H1 (cell line): ENCODE measurements around the gene PLPPR1. TPM values are rescaled to one million over a fixed set of nuclear protein-coding genes. Genes with fewer than 3 reads are reported as not detected.

Source experiments
- CTCF ChIA-PET: fragments of 300-600 bp; sonication (Branson Sonifier 250); formaldehyde crosslinking; loops from one replicate; lab custom pipeline; 2021; ENCODE audit not compliant: partially characterized antibody; lab: Charles Lee
- POLR2A ChIA-PET: fragments of 300-600 bp; sonication (Branson Sonifier 250); formaldehyde crosslinking; loops from one replicate; lab custom pipeline; 2021; ENCODE audit warnings: inconsistent platforms; ENCODE audit not compliant: partially characterized antibody; lab: Charles Lee
- DNase-seq, 2 experiments: peaks; one replicate each; pipeline versions ENCODE4 v3.0.0 to v3.0.0-alpha.2; 2010 to 2022; ENCODE audit warnings: low spot score in 2 of 2, low read depth in 1 of 2, mixed read lengths in 1 of 2
- FAIRE-seq: peaks from 2 replicates; lab custom pipeline; 2011; peaks lifted over from hg19 to GRCh38; lab: Jason Lieb, UNC
- H2AFZ ChIP-seq: 2 replicates; pipeline ENCODE4 v1.8.1; 2012; ENCODE audit warnings: low read length, inconsistent platforms
- H2AK5ac ChIP-seq: 2 replicates; pipeline ENCODE4 v1.6.1; 2013; ENCODE audit warnings: low read depth, low read length
- H2BK120ac ChIP-seq: replicated peaks from 2 replicates; pipeline ENCODE3; 2013; ENCODE audit warnings: low read depth, low read length, inconsistent platforms
- H2BK12ac ChIP-seq: 2 replicates; pipeline ENCODE4 v1.6.1; 2013; ENCODE audit warnings: low read depth, low read length
- H2BK15ac ChIP-seq: 2 replicates; pipeline ENCODE4 v1.6.1; 2013; ENCODE audit warnings: low read length
- H2BK20ac ChIP-seq: 2 replicates; pipeline ENCODE4 v1.6.1; 2013; ENCODE audit warnings: low read length
- H2BK5ac ChIP-seq: 2 replicates; pipeline ENCODE4 v1.6.1; 2013; ENCODE audit warnings: low read depth, low read length
- H3K14ac ChIP-seq: 2 replicates; pipeline ENCODE4 v1.6.1; 2013; ENCODE audit warnings: inconsistent platforms; ENCODE audit not compliant: insufficient read length
- H3K18ac ChIP-seq: 2 replicates; pipeline ENCODE4 v1.6.1; 2013; ENCODE audit warnings: low read length; ENCODE audit errors: extremely low read depth
- H3K23ac ChIP-seq: 2 replicates; pipeline ENCODE4 v1.6.1; 2013; ENCODE audit warnings: inconsistent platforms; ENCODE audit not compliant: insufficient read length
- H3K23me2 ChIP-seq: 2 replicates; pipeline ENCODE4 v1.6.1; 2013; ENCODE audit warnings: low read depth, low read length
- H3K27ac ChIP-seq: 2 replicates; pipeline ENCODE4 v1.6.1; 2011; ENCODE audit warnings: low read depth, low read length, inconsistent platforms
- H3K27me3 ChIP-seq, 4 experiments: replicated peaks in 1 of 4; 1 replicate in 1 of 4; 2 replicates in 3 of 4; pipeline versions ENCODE4 v1.6.1 to v1.8.1; 2011 to 2013; ENCODE audit warnings: low read length in 3 of 4, mild to moderate bottlenecking in 3 of 4, inconsistent platforms in 2 of 4, mixed read lengths in 2 of 4, moderate library complexity in 1 of 4; ENCODE audit not compliant: control insufficient read depth in 3 of 4, insufficient read depth in 3 of 4; ENCODE audit errors: extremely low read depth in 1 of 4
- H3K36me3 ChIP-seq, 4 experiments: 2 replicates each; pipeline versions ENCODE4 v1.6.1 to v1.8.1; 2011 to 2013; ENCODE audit warnings: mild to moderate bottlenecking in 4 of 4, low read length in 3 of 4, moderate library complexity in 2 of 4, control low read depth in 1 of 4, inconsistent platforms in 1 of 4; ENCODE audit not compliant: insufficient read depth in 4 of 4, control insufficient read depth in 2 of 4
- H3K4ac ChIP-seq: replicated peaks from 2 replicates; pipeline ENCODE3; 2013; ENCODE audit warnings: low read length, low read depth, mixed read lengths, inconsistent platforms; ENCODE audit not compliant: insufficient read length
- H3K4me1 ChIP-seq, 4 experiments: replicated peaks in 1 of 4; 1 replicate in 1 of 4; 2 replicates in 3 of 4; pipeline versions ENCODE4 v1.6.1 to v1.8.1; 2011 to 2013; ENCODE audit warnings: low read length in 3 of 4, inconsistent platforms in 2 of 4, mixed read lengths in 1 of 4; ENCODE audit not compliant: insufficient read depth in 4 of 4, control insufficient read depth in 3 of 4
- H3K4me2 ChIP-seq, 2 experiments: 2 replicates each; pipeline versions ENCODE4 v1.6.1 to v1.8.1; 2011 to 2013; ENCODE audit warnings: low read depth in 2 of 2, low read length in 2 of 2, control low read depth in 1 of 2, inconsistent platforms in 1 of 2, mild to moderate bottlenecking in 1 of 2; ENCODE audit not compliant: insufficient read depth in 1 of 2
- H3K4me3 ChIP-seq, 4 experiments: fragments of 200-600, 300-600 bp in 1 of 4; sonication (generic), shearing (Covaris generic), sonication (Bioruptor Twin) in 1 of 4; 2 replicates each; pipeline versions ENCODE4 v1.5.1 to v1.8.1; 2011 to 2016; ENCODE audit warnings: low read length in 4 of 4, low read depth in 3 of 4, control low read depth in 2 of 4, inconsistent platforms in 2 of 4, mild to moderate bottlenecking in 2 of 4, mixed read lengths in 1 of 4, moderate library complexity in 1 of 4; ENCODE audit not compliant: insufficient read depth in 2 of 4; ENCODE audit errors: extremely low read depth in 1 of 4
- H3K56ac ChIP-seq: replicated peaks from 2 replicates; pipeline ENCODE3; 2013; ENCODE audit warnings: low read depth, mild to moderate bottlenecking, mixed read lengths, low read length, inconsistent platforms; ENCODE audit not compliant: insufficient read length
- H3K79me1 ChIP-seq: 2 replicates; pipeline ENCODE4 v1.6.1; 2013; ENCODE audit warnings: low read depth, low read length, control low read depth
- H3K79me2 ChIP-seq, 2 experiments: 2 replicates each; pipeline versions ENCODE4 v1.6.1 to v1.8.1; 2012 to 2013; ENCODE audit warnings: low read length in 2 of 2, mild to moderate bottlenecking in 2 of 2, inconsistent platforms in 1 of 2; ENCODE audit not compliant: insufficient read depth in 2 of 2, control insufficient read depth in 1 of 2
- H3K9ac ChIP-seq, 4 experiments: replicated peaks in 1 of 4; 1 replicate in 1 of 4; 2 replicates in 3 of 4; pipeline versions ENCODE4 v1.6.1 to v1.8.1; 2011 to 2013; ENCODE audit warnings: low read depth in 3 of 4, low read length in 3 of 4, control low read depth in 2 of 4, mild to moderate bottlenecking in 2 of 4, moderate library complexity in 2 of 4, inconsistent platforms in 1 of 4; ENCODE audit errors: extremely low read depth in 1 of 4
- H3K9me3 ChIP-seq, 2 experiments: 2 replicates each; pipeline versions ENCODE4 v1.6.1 to v1.8.1; 2012 to 2013; ENCODE audit warnings: mild to moderate bottlenecking in 2 of 2, moderate library complexity in 2 of 2, control low read depth in 1 of 2, inconsistent platforms in 1 of 2, low read depth in 1 of 2, low read length in 1 of 2, mixed read lengths in 1 of 2; ENCODE audit not compliant: insufficient read depth in 2 of 2
- H4K20me1 ChIP-seq, 2 experiments: replicated peaks in 1 of 2; 2 replicates each; pipeline versions ENCODE3 to v1.8.1; 2011 to 2013; ENCODE audit warnings: inconsistent platforms in 2 of 2, low read length in 2 of 2, mild to moderate bottlenecking in 1 of 2; ENCODE audit not compliant: insufficient read depth in 2 of 2, control insufficient read depth in 1 of 2
- H4K5ac ChIP-seq: 2 replicates; pipeline ENCODE4 v1.6.1; 2013; ENCODE audit warnings: low read length, low read depth, mixed read lengths, inconsistent platforms; ENCODE audit not compliant: insufficient read length
- H4K8ac ChIP-seq: 2 replicates; pipeline ENCODE4 v1.8.0; 2013; ENCODE audit warnings: mild to moderate bottlenecking, moderate library complexity, low read length, inconsistent platforms; ENCODE audit not compliant: insufficient read depth; ENCODE audit errors: extremely low read depth
- H4K91ac ChIP-seq: replicated peaks from 2 replicates; pipeline ENCODE3; 2013; ENCODE audit warnings: low read length, mixed read lengths, inconsistent platforms; ENCODE audit not compliant: insufficient read length
- CEBPB ChIP-seq: IDR thresholded peaks from 2 replicates; pipeline ENCODE4 v1.6.1; 2012; ENCODE audit warnings: low read depth, low read length
- CHD2 ChIP-seq: IDR thresholded peaks from 2 replicates; pipeline ENCODE4 v1.6.1; 2012; ENCODE audit warnings: low read length, improper control_type of control experiment
- EZH2 ChIP-seq: fragments of 200-600 bp; sonication (generic); IDR thresholded peaks from 2 replicates; pipeline ENCODE4 v1.7.1; 2012; ENCODE audit warnings: low read depth, mild to moderate bottlenecking, moderate library complexity, low read length, inconsistent platforms; ENCODE audit not compliant: severe bottlenecking
- GABPA ChIP-seq: IDR thresholded peaks from 2 replicates; pipeline ENCODE4 v1.6.1; 2011; ENCODE audit warnings: mild to moderate bottlenecking, low read length, moderate library complexity, borderline replicate concordance; ENCODE audit not compliant: insufficient read depth
- KDM1A ChIP-seq: fragments of 200-600, 300-600 bp; sonication (generic); IDR thresholded peaks from 2 replicates; pipeline ENCODE4 v1.7.1; 2016; ENCODE audit warnings: mild to moderate bottlenecking, low read length, borderline replicate concordance
- KDM5A ChIP-seq: fragments of 200-600 bp; IDR thresholded peaks from 2 replicates; pipeline ENCODE4 v1.7.1; 2012; ENCODE audit warnings: mild to moderate bottlenecking, low read length, inconsistent platforms, mixed read lengths
- NANOG ChIP-seq: IDR thresholded peaks from 2 replicates; pipeline ENCODE4 v1.6.1; 2011; ENCODE audit warnings: low read length, low read depth, mild to moderate bottlenecking, inconsistent platforms; ENCODE audit not compliant: insufficient read depth, poor library complexity, severe bottlenecking
- PHF8 ChIP-seq: fragments of 200-600 bp; sonication (generic); conservative IDR thresholded peaks from 2 replicates; pipeline ENCODE4 v1.7.1; 2012; ENCODE audit warnings: low read depth, mild to moderate bottlenecking, inconsistent platforms, low read length, moderate library complexity
- POLR2AphosphoS5 ChIP-seq: IDR thresholded peaks from 2 replicates; pipeline ENCODE4 v1.6.1; 2011; ENCODE audit warnings: low read depth, low read length
- RFX5 ChIP-seq: IDR thresholded peaks from 2 replicates; pipeline ENCODE4 v1.6.1; 2011; ENCODE audit warnings: low read depth, low read length, improper control_type of control experiment, borderline replicate concordance
- SAP30 ChIP-seq: fragments of 300-600 bp; sonication (generic); IDR thresholded peaks from 2 replicates; pipeline ENCODE4 v1.7.1; 2012; ENCODE audit warnings: low read length, moderate library complexity, mild to moderate bottlenecking, inconsistent platforms; ENCODE audit not compliant: insufficient read depth, insufficient replicate concordance
- SP4 ChIP-seq: IDR thresholded peaks from 2 replicates; pipeline ENCODE4 v1.6.1; 2012; ENCODE audit warnings: low read length, inconsistent platforms
- WGBS, 2 experiments: shearing (Covaris generic) in 1 of 2; methylation state at CpG; one replicate each; pipeline versions ENCODE4 v1.1.6 to v1.1.7; 2013 to 2015; ENCODE audit warnings: low lambda C conversion rate in 2 of 2, mixed read lengths in 2 of 2, inconsistent platforms in 1 of 2, low coverage in 1 of 2, missing lambda C conversion rate in 1 of 2; ENCODE audit not compliant: insufficient replicate concordance in 2 of 2, insufficient coverage in 1 of 2, insufficient read length in 1 of 2; ENCODE audit errors: extremely low coverage in 1 of 2, missing lambda C conversion rate in 1 of 2; 5-methylcytosine and 5-hydroxymethylcytosine counted together
- polyA plus RNA-seq, 7 experiments: library from polyadenylated mRNA; depleted of rRNA in 3 of 7; stranded (reverse) in 5 of 7; unstranded in 2 of 7; fragments of >200 nt in 5 of 7; fragments of 200-250 nt in 2 of 7; gene quantifications; 1 replicate in 5 of 7; 2 replicates in 1 of 7; 4 replicates in 1 of 7; pipeline versions ENCODE4 v1.2.1 to v1.2.3, GENCODE V29; 2011 to 2013; ENCODE audit warnings: missing spikeins in 2 of 7, mixed read lengths in 2 of 7
- total RNA-seq: library from RNA; stranded (reverse); fragmentation: NEBNext Ultra II Directional; extraction: Animal tissue kit (Norgen Biotek cat#: 25700); gene quantifications from 2 replicates; pipeline ENCODE4 v1.2.1, GENCODE V29; 2021
- TF ChIP-seq, protein P1 (sequence below): IDR thresholded peaks from 2 replicates; pipeline ENCODE4 v1.6.1; 2012; ENCODE audit warnings: low read length, inconsistent platforms

The PLPPR1 gene
- total and polyA plus RNA-seq, 2 of the 8 experiments (the other 6 are each of a cell fraction or from before 2014, with no cell fraction given) = 1.4 to 1.8 TPM

DNA sequence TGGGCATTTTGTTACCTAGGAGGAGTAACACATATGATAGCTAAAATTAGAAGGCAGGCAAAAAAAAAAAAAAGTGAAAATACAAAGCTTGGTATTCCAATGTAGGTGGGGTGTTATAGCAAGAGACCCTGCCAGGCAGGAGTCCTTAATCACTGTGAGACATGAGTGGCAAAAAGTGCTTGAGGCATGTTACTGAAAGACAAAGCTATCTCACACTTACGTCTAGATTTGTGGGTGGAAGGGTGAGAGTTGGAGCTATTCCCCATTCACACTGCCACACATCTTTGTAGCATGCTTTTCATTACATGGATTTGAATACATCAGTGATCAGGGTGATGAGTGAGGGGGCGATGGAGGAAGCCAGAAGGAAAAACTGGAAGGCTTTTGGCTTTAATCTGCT lies 2.6 kb upstream of the PLPPR1 start:
- WGBS, 2 experiments = 97% methylated on average over 2 of the region's 2 CpGs; no CpG with 5 or more reads in 1 of the 2 experiments
- no peak for TF ChIP-seq GABPA
- TF ChIP-seq POLR2AphosphoS5 = no peak
- no peak for TF ChIP-seq CHD2
- no peak for TF ChIP-seq PHF8
- no peak for TF ChIP-seq CEBPB
- no peak for TF ChIP-seq KDM5A
- TF ChIP-seq SAP30 = no peak
- no peak for TF ChIP-seq EZH2
- no peak for TF ChIP-seq RFX5
- TF ChIP-seq, protein P1, sequence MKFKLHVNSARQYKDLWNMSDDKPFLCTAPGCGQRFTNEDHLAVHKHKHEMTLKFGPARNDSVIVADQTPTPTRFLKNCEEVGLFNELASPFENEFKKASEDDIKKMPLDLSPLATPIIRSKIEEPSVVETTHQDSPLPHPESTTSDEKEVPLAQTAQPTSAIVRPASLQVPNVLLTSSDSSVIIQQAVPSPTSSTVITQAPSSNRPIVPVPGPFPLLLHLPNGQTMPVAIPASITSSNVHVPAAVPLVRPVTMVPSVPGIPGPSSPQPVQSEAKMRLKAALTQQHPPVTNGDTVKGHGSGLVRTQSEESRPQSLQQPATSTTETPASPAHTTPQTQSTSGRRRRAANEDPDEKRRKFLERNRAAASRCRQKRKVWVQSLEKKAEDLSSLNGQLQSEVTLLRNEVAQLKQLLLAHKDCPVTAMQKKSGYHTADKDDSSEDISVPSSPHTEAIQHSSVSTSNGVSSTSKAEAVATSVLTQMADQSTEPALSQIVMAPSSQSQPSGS = no peak
- no peak for TF ChIP-seq KDM1A
- no peak for TF ChIP-seq NANOG
- TF ChIP-seq SP4 = no peak

More for the DNA sequence above, 2.6 kb upstream of the PLPPR1 start:
- Histone ChIP-seq H3K27ac (no peak overlapping the region), H4K5ac (no peak overlapping the region), H3K4me1 (peaks cover 3 to 12% (median 7%) of the 10 kb centered on the region in 4 experiments; a peak in 4 of 7 replicates), H2BK15ac (no peak overlapping the region), H3K4me3 (no peak overlapping the region), H3K4me2 (no peak overlapping the region), H3K18ac (no peak overlapping the region), H3K79me2 (no peaks in the 10 kb centered on the region), H3K36me3 (no peaks in the 10 kb centered on the region), H4K8ac (no peak overlapping the region), H4K91ac (no peak overlapping the region), H3K4ac (no peak overlapping the region), H2BK120ac (no peak overlapping the region), H2AFZ (no peak overlapping the region), H4K20me1 (no peaks in the 10 kb centered on the region), H2BK20ac (no peak overlapping the region), H3K14ac (no peak overlapping the region), H3K9me3 (no peaks in the 10 kb centered on the region), H3K27me3 (peaks cover 14 to 42% (median 33%) of the 10 kb centered on the region in 4 experiments), H2BK5ac (no peak overlapping the region), H3K56ac (no peak overlapping the region), H3K79me1 (no peaks in the 10 kb centered on the region), H3K23me2 (peaks cover 17% of the 10 kb centered on the region), H2BK12ac (no peak overlapping the region), H2AK5ac (no peak overlapping the region), H3K9ac (no peak overlapping the region), H3K23ac (no peak overlapping the region)
- DNase-seq (no peak), FAIRE-seq (no peak)
- POLR2A ChIA-PET = no interaction called here
- CTCF ChIA-PET = interaction anchor here (0.7 to 0.9 kb wide), 2 partner anchors 12 to 325 kb away, joined by 3 to 4 read pairs; no protein-coding TSS in a partner anchor
